ENCODE results near the gene ARF3.

ARF3 gene

DNA sequence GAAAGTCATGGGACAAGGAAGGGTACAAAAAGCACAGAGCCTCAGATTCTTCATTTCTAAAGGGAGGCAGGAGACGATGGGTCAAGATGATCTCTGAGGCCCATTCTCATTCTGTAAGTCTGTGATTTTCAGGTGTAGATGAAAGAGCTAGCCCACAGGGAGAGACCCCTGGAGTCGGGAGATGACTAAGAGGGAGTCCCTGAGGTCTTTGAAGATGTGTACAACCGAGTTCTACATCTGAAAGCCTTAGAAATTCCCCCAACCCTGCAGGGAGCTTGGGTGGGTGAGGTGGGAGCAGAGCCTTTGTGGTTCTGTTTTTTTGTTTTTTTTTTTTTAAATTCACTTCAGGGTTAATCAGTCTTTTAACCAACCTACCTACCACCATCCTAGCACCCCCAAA lies 11.2 kb upstream of the ARF3 start:
- Histone ChIP-seq H3K36me3 (ENCODE audit: insufficient read depth, low read length) (no peaks in the 10 kb centered on the region), H2AFZ (ENCODE audit: low read depth, low read length) (no peak overlapping the region), H3K4me1 (ENCODE audit: insufficient read depth, low read length) (peaks cover 7% of the 10 kb centered on the region), H3K4me3 (ENCODE audit: low read length) (no peak overlapping the region), H3K27me3 (ENCODE audit: insufficient read depth, low read length) (peaks cover 69% of the 10 kb centered on the region), H3K9me3 (ENCODE audit: low read length) (no peaks in the 10 kb centered on the region)

GRCh38 chr12:48967991-48968390 lies 10.7 kb upstream of the ARF3 start:
- H3K4me1 ChIP-seq (ENCODE audit: insufficient read depth, low read length) = peaks cover 7% of the 10 kb centered on the region
- no peaks in the 10 kb centered on the region for H3K36me3 ChIP-seq (ENCODE audit: insufficient read depth, low read length)
- H2AFZ ChIP-seq (ENCODE audit: low read depth, low read length) = no peak overlapping the region
- peaks cover 64% of the 10 kb centered on the region for H3K27me3 ChIP-seq (ENCODE audit: insufficient read depth, low read length)
- no peak overlapping the region for H3K4me3 ChIP-seq (ENCODE audit: low read length)
- H3K9me3 ChIP-seq (ENCODE audit: low read length) = no peaks in the 10 kb centered on the region

- H3K4me3 ChIP-seq (ENCODE audit: low read length) = no peak overlapping the region
- H3K4me1 ChIP-seq (ENCODE audit: insufficient read depth, low read length) = peaks cover 6% of the 10 kb centered on the region
- H3K27me3 ChIP-seq (ENCODE audit: insufficient read depth, low read length) = peaks cover 53% of the 10 kb centered on the region
- no peaks in the 10 kb centered on the region for H3K36me3 ChIP-seq (ENCODE audit: insufficient read depth, low read length)
- H3K9me3 ChIP-seq (ENCODE audit: low read length) = no peaks in the 10 kb centered on the region
- H2AFZ ChIP-seq (ENCODE audit: low read depth, low read length) = no peak overlapping the region
Measured at GRCh38 chr12:48966177-48966895, 9.0 kb upstream of the ARF3 start.

GRCh38 chr12:48965298-48965838 lies 8.1 kb upstream of the ARF3 start:
- Histone ChIP-seq H3K4me3 (ENCODE audit: low read length) (no peak overlapping the region), H3K9me3 (ENCODE audit: low read length) (no peaks in the 10 kb centered on the region), H3K4me1 (ENCODE audit: insufficient read depth, low read length) (no peaks in the 10 kb centered on the region), H2AFZ (ENCODE audit: low read depth, low read length) (no peak overlapping the region), H3K27me3 (ENCODE audit: insufficient read depth, low read length) (peaks cover 43% of the 10 kb centered on the region), H3K36me3 (ENCODE audit: insufficient read depth, low read length) (no peaks in the 10 kb centered on the region)

DNA sequence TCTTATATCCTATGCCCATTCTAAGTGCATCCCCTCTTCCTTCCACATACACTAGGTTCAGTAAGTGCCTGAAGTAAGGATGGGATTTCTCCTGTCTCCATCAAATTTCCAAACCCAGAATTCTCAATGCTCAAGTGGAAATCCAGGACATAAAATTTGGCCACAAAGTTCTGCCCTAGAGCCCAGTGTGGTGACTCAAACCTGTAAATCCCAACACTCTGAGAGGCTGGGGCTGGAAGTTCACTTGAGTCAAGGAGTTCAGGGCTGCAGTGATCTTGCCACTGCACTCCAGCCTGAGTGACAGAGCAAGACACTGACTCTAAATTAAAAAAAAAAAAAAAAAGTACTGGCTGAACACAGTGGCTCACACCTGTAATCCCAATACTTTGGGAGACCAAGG lies 4.5 kb upstream of the ARF3 start:
- H3K36me3 ChIP-seq (ENCODE audit: insufficient read depth, low read length) = no peaks in the 10 kb centered on the region
- H2AFZ ChIP-seq (ENCODE audit: low read depth, low read length) = no peak overlapping the region
- H3K4me3 ChIP-seq (ENCODE audit: low read length) = no peak overlapping the region
- peaks cover 5% of the 10 kb centered on the region for H3K4me1 ChIP-seq (ENCODE audit: insufficient read depth, low read length)
- no peaks in the 10 kb centered on the region for H3K9me3 ChIP-seq (ENCODE audit: low read length)
- H3K27me3 ChIP-seq (ENCODE audit: insufficient read depth, low read length) = peaks cover 15% of the 10 kb centered on the region

DNA sequence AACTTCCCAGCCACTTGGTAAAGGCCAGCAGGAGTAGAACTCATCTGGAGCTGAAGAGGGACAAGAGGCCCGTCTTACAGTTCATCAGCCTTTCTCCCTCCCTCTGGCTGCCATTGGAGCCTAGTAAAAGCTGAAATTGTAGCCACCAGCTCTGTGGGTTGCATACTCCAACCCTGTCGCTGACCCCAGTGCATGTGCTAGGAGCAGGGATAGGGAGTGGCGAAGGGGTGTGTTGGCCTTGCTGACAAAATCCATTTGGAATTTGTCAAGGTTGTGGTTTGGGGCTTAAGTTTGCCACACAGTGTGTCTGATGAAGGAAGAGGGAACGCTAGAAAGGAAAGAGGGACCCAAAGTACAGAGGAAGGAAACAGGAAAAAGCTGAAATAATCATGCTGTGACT lies 4.0 kb upstream of the ARF3 start:
- no peaks in the 10 kb centered on the region for H3K9me3 ChIP-seq (ENCODE audit: low read length)
- H2AFZ ChIP-seq (ENCODE audit: low read depth, low read length) = no peak overlapping the region
- no peak overlapping the region for H3K4me3 ChIP-seq (ENCODE audit: low read length)
- H3K27me3 ChIP-seq (ENCODE audit: insufficient read depth, low read length) = peaks cover 11% of the 10 kb centered on the region
- no peaks in the 10 kb centered on the region for H3K36me3 ChIP-seq (ENCODE audit: insufficient read depth, low read length)
- peaks cover 5% of the 10 kb centered on the region for H3K4me1 ChIP-seq (ENCODE audit: insufficient read depth, low read length)

DNA sequence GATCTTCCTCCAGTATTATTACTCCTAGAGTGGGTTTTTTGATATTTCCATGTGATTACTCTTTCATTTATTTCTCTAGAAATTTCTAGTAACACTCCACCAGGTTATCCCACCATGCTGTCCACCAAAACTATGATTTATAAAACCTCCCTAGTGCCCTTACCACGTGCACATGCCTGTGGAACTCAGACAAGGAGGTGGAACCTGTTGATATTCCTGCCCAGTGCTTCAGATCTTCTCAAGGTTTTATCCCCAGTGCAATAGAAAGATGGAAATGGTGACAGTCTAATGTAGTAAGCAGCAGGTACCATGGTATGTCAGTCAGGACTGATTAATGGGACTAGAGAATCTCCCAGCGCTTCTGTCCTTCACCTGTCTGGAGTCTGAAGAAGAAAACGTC lies 3.5 kb upstream of the ARF3 start:
- no peaks in the 10 kb centered on the region for H3K9me3 ChIP-seq (ENCODE audit: low read length)
- H3K36me3 ChIP-seq (ENCODE audit: insufficient read depth, low read length) = no peaks in the 10 kb centered on the region
- H3K27me3 ChIP-seq (ENCODE audit: insufficient read depth, low read length) = peaks cover 8% of the 10 kb centered on the region
- peaks cover 9% of the 10 kb centered on the region for H3K4me1 ChIP-seq (ENCODE audit: insufficient read depth, low read length)
- H3K4me3 ChIP-seq (ENCODE audit: low read length) = no peak overlapping the region
- no peak overlapping the region for H2AFZ ChIP-seq (ENCODE audit: low read depth, low read length)

GRCh38 chr12:48958049-48958388 lies 732 bp upstream of the ARF3 start:
- Histone ChIP-seq H3K36me3 (ENCODE audit: insufficient read depth, low read length) (peaks cover 22% of the 10 kb centered on the region), H3K9me3 (ENCODE audit: low read length) (no peaks in the 10 kb centered on the region), H3K4me3 (ENCODE audit: low read length) (peak overlapping the region; percentile 76), H3K27me3 (ENCODE audit: insufficient read depth, low read length) (peaks cover 3% of the 10 kb centered on the region), H3K4me1 (ENCODE audit: insufficient read depth, low read length) (peaks cover 19% of the 10 kb centered on the region), H2AFZ (ENCODE audit: low read depth, low read length) (peak overlapping the region; percentile 27)

DNA sequence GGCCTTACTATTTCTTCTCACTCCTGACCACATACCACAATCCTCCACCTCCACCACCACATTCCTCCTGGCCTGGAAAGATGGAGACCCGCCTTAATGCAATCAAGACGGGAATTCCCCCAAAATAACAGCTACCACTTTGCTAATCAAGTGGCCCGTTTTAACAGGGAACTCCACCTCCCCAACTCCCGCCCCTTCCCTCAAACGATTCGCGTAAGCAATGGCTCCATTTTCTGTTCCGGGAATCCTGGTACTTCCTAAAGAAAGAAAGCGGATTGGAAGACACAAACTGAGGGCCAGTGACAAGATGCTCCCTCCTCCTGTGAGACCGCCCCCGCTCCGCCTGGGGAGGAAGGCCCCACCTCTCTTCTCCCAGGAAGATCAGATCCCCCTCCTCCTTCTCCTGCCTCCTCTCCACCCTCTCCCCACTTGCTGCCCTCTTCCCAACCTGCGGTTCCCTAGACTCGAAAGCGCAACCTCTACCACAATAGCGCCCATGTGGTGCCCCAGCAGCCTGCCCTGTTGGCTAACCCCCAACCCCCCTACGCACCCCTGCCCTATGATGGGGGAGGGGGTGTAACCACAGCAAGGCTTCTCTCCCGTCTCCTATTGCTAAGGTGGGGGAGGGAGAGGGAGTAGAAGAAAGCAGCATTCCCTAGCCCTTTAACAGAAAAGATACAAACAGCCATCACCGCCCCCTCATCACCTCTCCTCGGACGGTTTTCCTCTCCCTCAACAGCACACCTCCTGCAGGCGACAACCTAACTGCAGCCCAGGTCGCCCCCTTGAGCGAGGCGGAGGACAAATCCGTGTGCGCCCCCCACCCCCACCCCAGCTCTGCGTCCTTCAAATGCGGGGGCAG lies 777 bp downstream of the ARF3 start:
- Histone ChIP-seq H3K9me3 (ENCODE audit: low read length) (no peaks in the 10 kb centered on the region), H2AFZ (ENCODE audit: low read depth, low read length) (peak overlapping the region; percentile 27), H3K36me3 (ENCODE audit: insufficient read depth, low read length) (peaks cover 34% of the 10 kb centered on the region), H3K4me3 (ENCODE audit: low read length) (peak overlapping the region; percentile 76), H3K27me3 (ENCODE audit: insufficient read depth, low read length) (no peaks in the 10 kb centered on the region), H3K4me1 (ENCODE audit: insufficient read depth, low read length) (peaks cover 19% of the 10 kb centered on the region)

DNA sequence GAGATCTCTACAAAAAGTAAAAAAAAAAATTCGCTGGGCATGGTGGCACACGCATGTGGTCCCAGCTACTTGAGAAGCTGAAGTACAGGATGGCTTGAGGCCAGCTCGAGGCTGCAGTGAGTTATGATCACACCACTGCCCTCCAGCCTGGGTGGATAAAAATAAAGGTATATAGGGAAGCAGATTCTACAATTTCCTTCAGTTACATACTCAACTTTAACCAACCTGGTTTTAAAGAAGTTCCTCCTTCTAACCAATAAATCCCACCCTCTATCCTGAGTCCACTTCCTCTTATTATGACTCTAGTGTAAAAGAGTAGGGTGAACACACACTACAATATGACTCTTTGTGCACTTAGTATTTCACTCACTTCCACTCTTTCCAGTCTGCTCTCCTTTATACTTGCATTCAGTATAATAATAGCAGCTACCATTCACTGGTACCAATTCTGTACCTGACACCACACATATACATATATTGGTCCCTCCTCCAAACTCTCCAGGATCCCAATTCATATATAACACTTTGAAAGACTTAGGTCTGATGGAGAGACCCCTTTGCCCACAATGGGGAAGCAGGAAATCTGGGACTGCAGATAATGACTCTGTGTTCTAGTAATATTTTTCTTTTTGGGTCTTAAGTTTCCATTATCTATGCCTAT lies 2.3 kb downstream of the ARF3 start:
- Histone ChIP-seq H2AFZ (ENCODE audit: low read depth, low read length) (no peak overlapping the region), H3K4me3 (ENCODE audit: low read length) (peak overlapping the region; percentile 76), H3K36me3 (ENCODE audit: insufficient read depth, low read length) (peaks cover 35% of the 10 kb centered on the region), H3K27me3 (ENCODE audit: insufficient read depth, low read length) (no peaks in the 10 kb centered on the region), H3K4me1 (ENCODE audit: insufficient read depth, low read length) (peaks cover 19% of the 10 kb centered on the region), H3K9me3 (ENCODE audit: low read length) (no peaks in the 10 kb centered on the region)

DNA sequence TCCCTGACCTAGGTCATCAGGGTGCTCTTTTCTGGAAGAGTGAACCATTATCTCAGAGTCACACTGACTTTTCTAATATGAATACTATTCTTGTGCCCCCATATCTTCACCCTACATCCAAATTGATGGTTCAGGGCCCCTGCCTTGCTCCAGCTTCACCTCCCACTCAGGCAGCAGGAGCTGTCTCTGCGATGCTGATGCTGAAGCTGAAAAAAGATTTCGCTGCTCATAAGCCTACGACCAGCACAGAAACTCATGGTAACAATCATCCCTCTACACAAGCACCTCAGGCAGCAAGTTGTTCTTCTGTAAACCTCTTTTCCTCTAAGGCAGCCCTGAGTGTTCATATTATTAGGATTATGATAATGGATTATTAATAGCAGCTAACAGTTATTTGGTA lies 3.2 kb downstream of the ARF3 start:
- no peak overlapping the region for H2AFZ ChIP-seq (ENCODE audit: low read depth, low read length)
- H3K9me3 ChIP-seq (ENCODE audit: low read length) = no peaks in the 10 kb centered on the region
- H3K4me3 ChIP-seq (ENCODE audit: low read length) = no peak overlapping the region
- H3K4me1 ChIP-seq (ENCODE audit: insufficient read depth, low read length) = peaks cover 19% of the 10 kb centered on the region
- peaks cover 39% of the 10 kb centered on the region for H3K36me3 ChIP-seq (ENCODE audit: insufficient read depth, low read length)
- H3K27me3 ChIP-seq (ENCODE audit: insufficient read depth, low read length) = no peaks in the 10 kb centered on the region

GRCh38 chr12:48952691-48953090 lies 4.6 kb downstream of the ARF3 start:
- H3K36me3 ChIP-seq (ENCODE audit: insufficient read depth, low read length) = peaks cover 39% of the 10 kb centered on the region

GRCh38 chr12:48947727-48948126 lies 9.6 kb downstream of the ARF3 start:
- Histone ChIP-seq H2AFZ (ENCODE audit: low read depth, low read length) (no peak overlapping the region), H3K4me3 (ENCODE audit: low read length) (no peak overlapping the region), H3K36me3 (ENCODE audit: insufficient read depth, low read length) (peaks cover 15% of the 10 kb centered on the region), H3K9me3 (ENCODE audit: low read length) (no peaks in the 10 kb centered on the region), H3K4me1 (ENCODE audit: insufficient read depth, low read length) (peaks cover 9% of the 10 kb centered on the region), H3K27me3 (ENCODE audit: insufficient read depth, low read length) (no peaks in the 10 kb centered on the region)

More at GRCh38 chr12:48952691-48953090, 4.6 kb downstream of the ARF3 start:
- no peaks in the 10 kb centered on the region for H3K9me3 ChIP-seq (ENCODE audit: low read length)
- peaks cover 15% of the 10 kb centered on the region for H3K4me1 ChIP-seq (ENCODE audit: insufficient read depth, low read length)
- no peak overlapping the region for H3K4me3 ChIP-seq (ENCODE audit: low read length)
- H2AFZ ChIP-seq (ENCODE audit: low read depth, low read length) = no peak overlapping the region
- H3K27me3 ChIP-seq (ENCODE audit: insufficient read depth, low read length) = no peaks in the 10 kb centered on the region

Data from neuron (in vitro differentiated cells).